HuH-7 (cell line): Measurements from ENCODE around the gene RHBDD1.
A peak's percentile ranks its signal among the peaks of the same experiment; 100 is the strongest.

Experiments used
- DNase-seq: peaks from one replicate; pipeline ENCODE4 v3.0.0; 2011; ENCODE audit warnings: low spot score

RHBDD1 gene

GRCh38 chr2:226915846-226916360 is 80.0 kb downstream of the RHBDD1 start:
- DNase-seq: no peak

GRCh38 chr2:226916669-226917068 is 80.8 kb downstream of the RHBDD1 start:
- DNase-seq: no peak

- no peak for DNase-seq
Observed at GRCh38 chr2:226932443-226932842, 96.6 kb downstream of the RHBDD1 start.

GRCh38 chr2:226934546-226935201 is 98.8 kb downstream of the RHBDD1 start:
- DNase-seq: no peak

- no peak for DNase-seq
Observed at GRCh38 chr2:226943862-226944620, 108.2 kb downstream of the RHBDD1 start.

- DNase-seq: no peak
Observed at GRCh38 chr2:226953206-226953605, 117.4 kb downstream of the RHBDD1 start.

GRCh38 chr2:226953826-226954225 is 118.0 kb downstream of the RHBDD1 start:
- DNase-seq: no peak

GRCh38 chr2:226956659-226957058 is 120.8 kb downstream of the RHBDD1 start:
- DNase-seq: peak; percentile 11

GRCh38 chr2:226959418-226959817 is 123.6 kb downstream of the RHBDD1 start:
- no peak for DNase-seq

- no peak for DNase-seq
Observed at GRCh38 chr2:226962176-226962773, 126.4 kb downstream of the RHBDD1 start.

- DNase-seq: no peak
Observed at GRCh38 chr2:226963528-226963927, 127.7 kb downstream of the RHBDD1 start.

- no peak for DNase-seq
Observed at GRCh38 chr2:226965376-226965775, 129.5 kb downstream of the RHBDD1 start.

- DNase-seq: no peak
Observed at GRCh38 chr2:226969417-226970080, 133.7 kb downstream of the RHBDD1 start.

- DNase-seq: no peak
Observed at GRCh38 chr2:226970362-226970761, 134.5 kb downstream of the RHBDD1 start.

- DNase-seq: no peak
Observed at GRCh38 chr2:226971084-226971483, 135.2 kb downstream of the RHBDD1 start.

GRCh38 chr2:226971770-226972169 is 135.9 kb downstream of the RHBDD1 start:
- no peak for DNase-seq

- DNase-seq: no peak
Observed at GRCh38 chr2:226973816-226974215, 138.0 kb downstream of the RHBDD1 start.

- DNase-seq: no peak
Observed at GRCh38 chr2:226977775-226978190, 141.9 kb downstream of the RHBDD1 start.

- DNase-seq: no peak
Observed at GRCh38 chr2:226978300-226978699, 142.4 kb downstream of the RHBDD1 start.

GRCh38 chr2:226979004-226979403 is 143.2 kb downstream of the RHBDD1 start:
- DNase-seq: no peak

- DNase-seq: no peak
Observed at GRCh38 chr2:226981791-226982326, 146.0 kb downstream of the RHBDD1 start.
